HCT116 (cell line): ENCODE measurements around the gene GHR. TPM values are rescaled to one million over a fixed set of nuclear protein-coding genes. Genes with fewer than 3 reads are reported as not detected.

Experiments
- ATAC-seq: fragments of 200-7000 bp; cut with Tn5 transposase; 2 replicates; pipeline ENCODE4 v1.9.1; 2020; ENCODE audit warnings: mild to moderate bottlenecking, moderate library complexity
- BruUV-seq: library from RNA; stranded (reverse); fragments of 400-500 nt; replicated peaks from 2 replicates; lab custom pipeline; 2021; lab: Mats Ljungman, UMichigan
- CTCF ChIA-PET: fragments of 300-600 bp; sonication (Branson Sonifier 250); formaldehyde crosslinking; loops from one replicate; lab custom pipeline; 2021; ENCODE audit warnings: antibody characterized with exemption; lab: Charles Lee
- POLR2A ChIA-PET: fragments of 300-600, 350-600 bp; sonication (Branson Sonifier 250); formaldehyde crosslinking; loops from one replicate; lab custom pipeline; 2021; ENCODE audit warnings: antibody characterized with exemption; lab: Charles Lee
- RAD21 ChIA-PET, 2 experiments: fragments of 300-600 bp; sonication (Branson Sonifier 250); formaldehyde crosslinking; loops; one replicate each; lab custom pipeline; 2023; ENCODE audit warnings: low total read pairs in 2 of 2; ENCODE audit not compliant: uncharacterized antibody in 2 of 2, unreplicated experiment in 2 of 2, low non-redundant PET in 1 of 2; lab: Charles Lee
- DNase-seq: peaks from one replicate; pipeline ENCODE4 v3.0.0-alpha.2; 2010; ENCODE audit warnings: low read depth, low spot score
- H2AFZ ChIP-seq: fragments of 200-600 bp; shearing (Covaris generic), sonication (generic); 2 replicates; pipeline ENCODE4 v1.6.1; 2017; ENCODE audit warnings: low read depth, mixed run types, mixed read lengths, antibody characterized with exemption, low read length; ENCODE audit not compliant: poor library complexity, severe bottlenecking
- H3K27ac ChIP-seq: 2 replicates; pipeline ENCODE4 v1.5.1; 2012; ENCODE audit warnings: low read depth, low read length
- H3K27me3 ChIP-seq: fragments of 200-600 bp; sonication (generic); 2 replicates; pipeline ENCODE4 v1.6.1; 2016; ENCODE audit warnings: mixed run types, low read length, mixed read lengths; ENCODE audit not compliant: insufficient read depth
- H3K36me3 ChIP-seq, 2 experiments: fragments of 200-500 bp in 1 of 2; fragments of 200-600 bp in 1 of 2; sonication (Bioruptor generic) in 1 of 2; sonication (generic) in 1 of 2; 2 replicates each; pipeline versions ENCODE4 v1.5.1 to v1.6.1; 2014 to 2016; ENCODE audit warnings: low read length in 2 of 2, inconsistent platforms in 1 of 2, mixed read lengths in 1 of 2, mixed run types in 1 of 2; ENCODE audit not compliant: insufficient read depth in 2 of 2, control insufficient read depth in 1 of 2
- H3K4me1 ChIP-seq, 2 experiments: fragments of 200-600 bp in 1 of 2; sonication (generic) in 1 of 2; 2 replicates each; pipeline versions ENCODE4 v1.5.1 to v1.6.1; 2012 to 2017; ENCODE audit warnings: low read length in 2 of 2, inconsistent platforms in 1 of 2, mild to moderate bottlenecking in 1 of 2, mixed read lengths in 1 of 2, mixed run types in 1 of 2, moderate library complexity in 1 of 2; ENCODE audit not compliant: insufficient read depth in 2 of 2, control insufficient read depth in 1 of 2
- H3K4me2 ChIP-seq: fragments of 200-600 bp; sonication (generic); 2 replicates; pipeline ENCODE4 v1.6.1; 2017; ENCODE audit warnings: mixed run types, low read length, mixed read lengths
- H3K4me3 ChIP-seq, 2 experiments: fragments of 200-600 bp in 1 of 2; sonication (generic) in 1 of 2; replicated peaks in 1 of 2; 2 replicates each; pipeline ENCODE4 v1.5.1; 2011 to 2016; ENCODE audit warnings: low read length in 2 of 2, control low read depth in 1 of 2, low read depth in 1 of 2, mild to moderate bottlenecking in 1 of 2, mixed read lengths in 1 of 2, mixed run types in 1 of 2
- H3K79me2 ChIP-seq: fragments of 200-600 bp; sonication (generic); 2 replicates; pipeline ENCODE4 v1.6.1; 2017; ENCODE audit warnings: mild to moderate bottlenecking, mixed run types, low read length, moderate library complexity, mixed read lengths; ENCODE audit not compliant: insufficient read depth
- H3K9ac ChIP-seq: fragments of 200-600 bp; sonication (generic); 2 replicates; pipeline ENCODE4 v1.6.1; 2016; ENCODE audit warnings: low read length, mixed read lengths
- H3K9me2 ChIP-seq: fragments of 200-600 bp; sonication (generic), shearing (Covaris generic); 2 replicates; pipeline ENCODE4 v1.6.1; 2017; ENCODE audit warnings: mixed run types, mild to moderate bottlenecking, moderate library complexity; ENCODE audit not compliant: insufficient read depth
- H3K9me3 ChIP-seq, 2 experiments: fragments of 200-500 bp in 1 of 2; fragments of 200-600 bp in 1 of 2; sonication (Bioruptor generic) in 1 of 2; sonication (generic) in 1 of 2; 2 replicates each; pipeline ENCODE4 v1.6.1; 2014 to 2017; ENCODE audit warnings: low read length in 2 of 2, mixed read lengths in 2 of 2, inconsistent platforms in 1 of 2, low read depth in 1 of 2, mild to moderate bottlenecking in 1 of 2, mixed run types in 1 of 2, moderate library complexity in 1 of 2; ENCODE audit not compliant: control insufficient read depth in 1 of 2, insufficient read depth in 1 of 2
- H4K20me1 ChIP-seq: fragments of 200-600 bp; sonication (generic), shearing (Covaris generic); 2 replicates; pipeline ENCODE4 v1.6.1; 2017; ENCODE audit warnings: mixed run types, mild to moderate bottlenecking, moderate library complexity; ENCODE audit not compliant: insufficient read depth
- ATF3 ChIP-seq: IDR thresholded peaks from 2 replicates; pipeline ENCODE4 v1.6.1; 2012
- CBX3 ChIP-seq: IDR thresholded peaks from 2 replicates; pipeline ENCODE4 v1.6.1; 2012; ENCODE audit warnings: low read depth
- CEBPB ChIP-seq: IDR thresholded peaks from 2 replicates; pipeline ENCODE4 v1.6.1; 2012; ENCODE audit warnings: low read depth
- CTCF ChIP-seq, 3 experiments: fragments of 200-600 bp in 1 of 3; sonication (generic) in 1 of 3; IDR thresholded peaks in 2 of 3; conservative IDR thresholded peaks in 1 of 3; 2 replicates each; pipeline ENCODE4 v1.5.1; 2012 to 2017; ENCODE audit warnings: low read depth in 2 of 3, low read length in 2 of 3, antibody characterized with exemption in 1 of 3, borderline replicate concordance in 1 of 3, control low read depth in 1 of 3, mild to moderate bottlenecking in 1 of 3, mixed read lengths in 1 of 3, mixed run types in 1 of 3, moderate library complexity in 1 of 3; ENCODE audit not compliant: insufficient read depth in 1 of 3
- EGR1 ChIP-seq: IDR thresholded peaks from 2 replicates; pipeline ENCODE4 v1.6.1; 2012; ENCODE audit warnings: low read depth
- ELF1 ChIP-seq: IDR thresholded peaks from 2 replicates; pipeline ENCODE4 v1.6.1; 2012; ENCODE audit warnings: low read depth, borderline replicate concordance
- EZH2 ChIP-seq: fragments of 200-600 bp; sonication (generic); IDR thresholded peaks from 2 replicates; pipeline ENCODE4 v1.6.1; 2017; ENCODE audit warnings: antibody characterized with exemption, mixed run types
- MAX ChIP-seq: IDR thresholded peaks from 2 replicates; pipeline ENCODE4 v1.6.1; 2012
- POLR2AphosphoS5 ChIP-seq: IDR thresholded peaks from 2 replicates; pipeline ENCODE4 v1.6.1; 2011; ENCODE audit warnings: mild to moderate bottlenecking, low read depth, low read length, moderate library complexity
- RAD21 ChIP-seq: IDR thresholded peaks from 2 replicates; pipeline ENCODE4 v1.6.1; 2012; ENCODE audit warnings: low read depth, mild to moderate bottlenecking
- REST ChIP-seq: IDR thresholded peaks from 2 replicates; pipeline ENCODE4 v1.6.1; 2012; ENCODE audit warnings: low read depth
- SIN3A ChIP-seq: IDR thresholded peaks from 2 replicates; pipeline ENCODE4 v1.6.1; 2012; ENCODE audit warnings: low read depth
- SRF ChIP-seq: IDR thresholded peaks from 2 replicates; pipeline ENCODE4 v1.6.1; 2012; ENCODE audit warnings: low read depth
- TCF7L2 ChIP-seq: IDR thresholded peaks from 2 replicates; pipeline ENCODE4 v1.7.0; 2011; ENCODE audit warnings: borderline replicate concordance, inconsistent platforms; ENCODE audit not compliant: insufficient read depth, insufficient read length; ENCODE audit errors: extremely low read depth
- YY1 ChIP-seq: IDR thresholded peaks from 2 replicates; pipeline ENCODE4 v1.6.1; 2011; ENCODE audit warnings: low read length, low read depth, moderate library complexity, mild to moderate bottlenecking; ENCODE audit not compliant: insufficient replicate concordance; ENCODE audit errors: extremely low read depth
- ZBTB33 ChIP-seq: IDR thresholded peaks from 2 replicates; pipeline ENCODE4 v1.6.1; 2011; ENCODE audit warnings: mild to moderate bottlenecking, low read length, moderate library complexity; ENCODE audit not compliant: insufficient replicate concordance; ENCODE audit errors: extremely low read depth
- ZFX ChIP-seq: fragments of 450-650 bp; IDR thresholded peaks from 2 replicates; pipeline ENCODE4 v1.6.1; 2017
- ZNF274 ChIP-seq: fragments of 200-500 bp; sonication (Bioruptor generic); IDR thresholded peaks from 2 replicates; pipeline ENCODE4 v1.6.1; 2014; ENCODE audit warnings: mild to moderate bottlenecking, low read depth, low read length, inconsistent platforms
- intact Hi-C: fragments of 100-400 bp; cut with micrococcal nuclease; formaldehyde crosslinking; loops from 2 replicates; pipeline ENCODE4 v1.10.0; 2022
- total RNA-seq: library from RNA; stranded (reverse); gene quantifications from one replicate; pipeline ENCODE4 v1.2.1, GENCODE V29; 2021; ENCODE audit not compliant: unreplicated experiment

The GHR gene
- total RNA-seq, 1 experiment from 2014 or later: not detected

- Histone ChIP-seq H3K9me2 (no peaks in the 10 kb centered on the region), H3K4me3 (no peak overlapping the region), H2AFZ (no peak overlapping the region), H4K20me1 (no peaks in the 10 kb centered on the region), H3K27me3 (peaks cover 24% of the 10 kb centered on the region), H3K36me3 (no peaks in the 10 kb centered on the region), H3K4me1 (no peaks in the 10 kb centered on the region), H3K27ac (no peak overlapping the region), H3K4me2 (no peak overlapping the region), H3K9ac (no peak overlapping the region), H3K9me3 (no peaks in the 10 kb centered on the region), H3K79me2 (no peaks in the 10 kb centered on the region)
- intact Hi-C loops: no loop called here
- ATAC-seq (no peak), DNase-seq (no peak)
- no peak for TF ChIP-seq SIN3A
- no peak for TF ChIP-seq ATF3
- no peak for TF ChIP-seq YY1
- TF ChIP-seq ELF1: no peak
- no peak for TF ChIP-seq TCF7L2
- TF ChIP-seq EGR1: no peak
- no peak for TF ChIP-seq ZNF274
- TF ChIP-seq REST: no peak
- no peak for TF ChIP-seq RAD21
- TF ChIP-seq MAX: no peak
- no peak for TF ChIP-seq CTCF (IDR thresholded peaks at IDR 0.05 in 2 of 3, conservative IDR thresholded peaks at IDR 0.05 in 1 of 3; ENCODE audit: borderline replicate concordance in 1 of 3, insufficient read depth in 1 of 3, low read depth in 2 of 3, low read length in 2 of 3)
- TF ChIP-seq EZH2: no peak
- TF ChIP-seq POLR2AphosphoS5: no peak
- TF ChIP-seq CEBPB: no peak
- no peak for TF ChIP-seq ZBTB33
- no peak for TF ChIP-seq SRF
- TF ChIP-seq ZFX: no peak
- no peak for TF ChIP-seq CBX3
- ChIA-PET POLR2A (no interaction called here), CTCF (no interaction called here), RAD21 (no interaction called here)
- BruUV-seq: no TSS peak
Measured at GRCh38 chr5:42614509-42614908, 191.3 kb downstream of the GHR start.
